ENCODE data around the gene HERC3. TPM values are rescaled to one million over a fixed set of nuclear protein-coding genes. Genes with fewer than 3 reads are reported as not detected.

HERC3 gene
- total and polyA plus RNA-seq, 2 donors (not counting 1 experiment from before 2014, with no cell fraction given) = 24.0 to 78.1 TPM

GRCh38 chr4:88753658-88754571 lies 161.6 kb downstream of the HERC3 start:
- H3K27me3 ChIP-seq (replicated peaks in 1 of 4; ENCODE audit: control extremely low read depth in 1 of 4, control insufficient read depth in 3 of 4, insufficient read depth in 4 of 4, low read length in 3 of 4) = no peaks in the 10 kb centered on the region
- no peaks in the 10 kb centered on the region for H3K9me3 ChIP-seq (ENCODE audit: control extremely low read depth in 1 of 3, control insufficient read depth in 2 of 3, insufficient read depth in 1 of 3, low read length in 2 of 3)
- H3K36me3 ChIP-seq (replicated peaks in 1 of 2; ENCODE audit: control extremely low read depth in 1 of 2, control insufficient read depth in 1 of 2, extremely low read depth in 1 of 2, insufficient read depth in 2 of 2, low read length in 1 of 2) = no peaks in the 10 kb centered on the region
- no peak overlapping the region for H2AFZ ChIP-seq (ENCODE audit: insufficient read depth, low read depth, low read length, poor library complexity, severe bottlenecking)
- H3K4me3 Mint-ChIP-seq = no peak overlapping the region
- H3K27ac Mint-ChIP-seq = no peak overlapping the region
- H3K27ac ChIP-seq (ENCODE audit: low read length in 2 of 2) = no peak overlapping the region
- DNase-seq = no peak
- no peaks in the 10 kb centered on the region for H3K9me3 Mint-ChIP-seq (ENCODE audit: insufficient read depth)
- intact Hi-C loops (cut with micrococcal nuclease) = no loop called here
- 96% methylated on average over 3 of the region's 7 CpGs for WGBS (ENCODE audit: insufficient coverage)
- POLR2A ChIA-PET = no interaction called here
- H3K4me3 ChIP-seq (ENCODE audit: control extremely low read depth in 1 of 5, extremely low read depth in 1 of 5, insufficient read depth in 1 of 5, low read depth in 2 of 5, low read length in 4 of 5) = no peak overlapping the region
- no peaks in the 10 kb centered on the region for H3K79me2 ChIP-seq (ENCODE audit: control insufficient read depth, insufficient read depth, low read length)
- ATAC-seq (ENCODE audit: low read depth) = no peak
- CTCF ChIA-PET = interaction anchor here (1.0 kb wide), 1 partner anchor 214 kb away, joined by 3 read pairs; no protein-coding TSS in a partner anchor
- H3K4me2 ChIP-seq (replicated peaks; ENCODE audit: low read depth, low read length, poor library complexity, severe bottlenecking) = no peak overlapping the region
- H3K27me3 Mint-ChIP-seq = peaks cover 9% of the 10 kb centered on the region
- no peak for TF ChIP-seq CTCF (IDR thresholded peaks at IDR 0.05)
- TF ChIP-seq EZH2 (IDR thresholded peaks at IDR 0.05; ENCODE audit: borderline replicate concordance, insufficient read depth, low read depth, low read length, poor library complexity, severe bottlenecking) = no peak
- no peak overlapping the region for H3K9ac ChIP-seq (ENCODE audit: low read length)
- H3K4me1 ChIP-seq (ENCODE audit: control insufficient read depth in 2 of 2, insufficient read depth in 2 of 2, low read length in 2 of 2) = no peaks in the 10 kb centered on the region
- no peaks in the 10 kb centered on the region for H3K4me1 Mint-ChIP-seq
- H4K20me1 ChIP-seq (ENCODE audit: control insufficient read depth, insufficient read depth, low read length, poor library complexity, severe bottlenecking) = no peaks in the 10 kb centered on the region

- no peaks in the 10 kb centered on the region for H4K20me1 ChIP-seq (ENCODE audit: control insufficient read depth, insufficient read depth, low read length, poor library complexity, severe bottlenecking)
- Mint-ChIP-seq H3K27ac (no peak overlapping the region), H3K27me3 (peaks cover 10% of the 10 kb centered on the region), H3K4me3 (no peak overlapping the region), H3K9me3 (ENCODE audit: insufficient read depth) (no peaks in the 10 kb centered on the region), H3K4me1 (no peaks in the 10 kb centered on the region)
- no peak overlapping the region for H3K27ac ChIP-seq (ENCODE audit: low read length in 2 of 2)
- H3K4me3 ChIP-seq (ENCODE audit: control extremely low read depth in 1 of 5, extremely low read depth in 1 of 5, insufficient read depth in 1 of 5, low read depth in 2 of 5, low read length in 4 of 5) = no peak overlapping the region
- no peaks in the 10 kb centered on the region for H3K36me3 ChIP-seq (replicated peaks in 1 of 2; ENCODE audit: control extremely low read depth in 1 of 2, control insufficient read depth in 1 of 2, extremely low read depth in 1 of 2, insufficient read depth in 2 of 2, low read length in 1 of 2)
- no peak overlapping the region for H3K9ac ChIP-seq (ENCODE audit: low read length)
- H3K4me2 ChIP-seq (replicated peaks; ENCODE audit: low read depth, low read length, poor library complexity, severe bottlenecking) = no peak overlapping the region
- no peaks in the 10 kb centered on the region for H3K27me3 ChIP-seq (replicated peaks in 1 of 4; ENCODE audit: control extremely low read depth in 1 of 4, control insufficient read depth in 3 of 4, insufficient read depth in 4 of 4, low read length in 3 of 4)
- DNase-seq (no peak), ATAC-seq (ENCODE audit: low read depth) (no peak)
- no peaks in the 10 kb centered on the region for H3K4me1 ChIP-seq (ENCODE audit: control insufficient read depth in 2 of 2, insufficient read depth in 2 of 2, low read length in 2 of 2)
- no peak overlapping the region for H2AFZ ChIP-seq (ENCODE audit: insufficient read depth, low read depth, low read length, poor library complexity, severe bottlenecking)
- WGBS (ENCODE audit: insufficient coverage) = no CpG with 5 or more reads among the region's 3 CpGs
- intact Hi-C loops (cut with micrococcal nuclease) = no loop called here
- TF ChIP-seq CTCF (IDR thresholded peaks at IDR 0.05) (no peak), EZH2 (IDR thresholded peaks at IDR 0.05; ENCODE audit: borderline replicate concordance, insufficient read depth, low read depth, low read length, poor library complexity, severe bottlenecking) (no peak)
- POLR2A ChIA-PET = no interaction called here
- CTCF ChIA-PET = no interaction called here
- no peaks in the 10 kb centered on the region for H3K79me2 ChIP-seq (ENCODE audit: control insufficient read depth, insufficient read depth, low read length)
- H3K9me3 ChIP-seq (ENCODE audit: control extremely low read depth in 1 of 3, control insufficient read depth in 2 of 3, insufficient read depth in 1 of 3, low read length in 2 of 3) = no peaks in the 10 kb centered on the region
Measured at GRCh38 chr4:88754796-88755195, 162.5 kb downstream of the HERC3 start.
